ENCODE results near the gene TPST1. TPM values are rescaled to one million over a fixed set of nuclear protein-coding genes. Genes with fewer than 3 reads are reported as not detected.
"Not testable (repeated sequence)": the region's sequence is repeated elsewhere in the genome, so short reads cannot be mapped to it uniquely, and the experiment has no call there.

TPST1 gene
- total RNA-seq (2021), result 12.5 and 15.9 TPM in 2 replicates
- long read RNA-seq, transcript TPST1-201 (6 exons, 2,116 nt), result major isoform, 40 of 106 reads
- long read RNA-seq, partial matches to known transcripts, result 8 of 106 reads
- long read RNA-seq, other reads (novel, unspliced or antisense), result 57 of 106 reads

DNA sequence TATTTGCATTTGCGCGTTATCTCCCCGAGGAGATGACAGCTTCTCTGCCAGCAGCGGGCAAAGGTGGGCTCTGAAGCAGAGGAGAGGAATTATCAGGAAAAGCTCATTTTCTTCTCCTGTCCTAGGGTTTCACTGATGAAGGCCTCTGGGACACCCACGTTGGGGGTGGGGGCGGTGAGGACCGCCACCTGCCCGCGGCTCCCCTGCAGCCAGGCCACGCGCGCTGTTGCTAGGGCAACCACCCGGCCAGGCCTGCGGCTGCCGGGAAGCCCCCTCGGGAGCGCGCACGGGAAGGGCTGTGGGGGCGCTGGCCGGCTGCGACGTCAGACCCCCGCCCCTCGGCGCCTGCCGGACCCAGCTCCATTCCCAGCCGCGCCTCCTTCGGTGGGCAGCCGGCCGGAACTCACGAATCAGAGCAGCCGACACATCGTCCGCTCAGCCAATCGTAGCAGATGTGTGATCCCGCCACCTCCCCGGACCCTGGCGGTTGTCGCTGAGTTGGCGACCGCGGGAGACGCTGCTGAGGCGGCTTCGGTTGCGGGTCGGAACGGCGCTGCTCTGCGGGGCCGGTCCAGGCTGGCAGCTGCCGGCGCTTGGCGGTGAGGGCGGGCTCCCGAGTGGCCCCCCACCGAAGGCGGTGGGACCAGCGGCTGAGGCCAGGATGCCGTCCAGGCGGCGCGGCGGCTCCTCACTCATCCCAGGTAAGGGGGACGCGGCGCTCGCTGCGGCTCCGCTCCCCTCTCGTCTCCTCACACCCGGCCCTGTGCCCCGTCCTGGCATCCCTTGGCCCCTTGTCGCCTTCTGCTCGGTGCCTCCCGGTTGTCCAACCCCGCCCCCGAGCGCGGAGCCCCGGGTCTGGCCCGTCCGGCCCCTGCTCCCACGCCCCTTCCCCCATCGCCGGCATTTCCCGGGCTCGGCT lies at the start of gene TPST1:
TSS of gene TPST1 (plus strand) at position 513 of the 919 bp plus-strand sequence. CDS start 35,092 bp downstream, outside the sequence.
- H3K79me2 ChIP-seq (ENCODE audit: insufficient read depth, low read length), result no peaks in the 10 kb centered on the region
- H2BK12ac ChIP-seq (ENCODE audit: insufficient read length, low read depth, low read length), result no peak within 1 kb of the TSS
- no peak within 1 kb of the TSS for H2AK5ac ChIP-seq (ENCODE audit: insufficient read length, low read length)
- H3K56ac ChIP-seq (ENCODE audit: insufficient read length, low read depth, low read length), result no peak within 1 kb of the TSS
- H3K23ac ChIP-seq (ENCODE audit: insufficient read length, low read depth, low read length), result no peak within 1 kb of the TSS
- H4K8ac ChIP-seq (replicated peaks; ENCODE audit: insufficient read length, low read depth, low read length), result no peak within 1 kb of the TSS
- peaks cover 0 to 5% (median under 1%) of the 10 kb centered on the region in 3 experiments; a peak in 1 of 7 replicates for H3K36me3 Mint-ChIP-seq (ENCODE audit: insufficient read depth in 1 of 3, low read depth in 3 of 3)
- no peak within 1 kb of the TSS for H2BK20ac ChIP-seq (ENCODE audit: low read depth, low read length, poor library complexity, severe bottlenecking)
- peaks cover 0 to 3% of the 10 kb centered on the region in 2 experiments; a peak in 2 of 5 replicates for H3K9me3 Mint-ChIP-seq
- peak within 1 kb of the TSS; percentile 82 for H3K9ac ChIP-seq (ENCODE audit: extremely low read depth, insufficient read length, low read length)
- H3T11ph ChIP-seq (ENCODE audit: low read length), result no peak within 1 kb of the TSS
- no peak within 1 kb of the TSS for H2BK5ac ChIP-seq (ENCODE audit: insufficient read length, low read length)
- no peak within 1 kb of the TSS for H2BK15ac ChIP-seq (ENCODE audit: low read depth, low read length)
- no peak within 1 kb of the TSS for H2BK120ac ChIP-seq (ENCODE audit: low read depth, low read length, poor library complexity, severe bottlenecking)
- H4K5ac ChIP-seq (ENCODE audit: insufficient read length, low read depth, low read length), result no peak within 1 kb of the TSS
- H4K20me1 ChIP-seq (ENCODE audit: control insufficient read depth, insufficient read depth, insufficient read length), result no peaks in the 10 kb centered on the region
- no peak within 1 kb of the TSS for H3K27ac ChIP-seq (ENCODE audit: insufficient read length, low read depth, low read length)
- peak within 1 kb of the TSS; percentile 71 for H3K4me2 ChIP-seq (ENCODE audit: insufficient read depth, insufficient read length, low read length)
- WGBS (ENCODE audit: extremely low coverage, insufficient read length, low lambda C conversion rate), result no CpG with 5 or more reads among the region's 90 CpGs
- no peaks in the 10 kb centered on the region for H3K9me3 ChIP-seq (ENCODE audit: control insufficient read depth, low read depth, low read length)
- H3K23me2 ChIP-seq (ENCODE audit: insufficient read length, low read depth, low read length, poor library complexity, severe bottlenecking), result peaks cover 5% of the 10 kb centered on the region
- no peaks in the 10 kb centered on the region for H3K79me1 ChIP-seq (ENCODE audit: insufficient read depth, low read depth, low read length, poor library complexity, severe bottlenecking)
- no peak within 1 kb of the TSS for H2AFZ ChIP-seq (ENCODE audit: low read length)
- H3K18ac ChIP-seq (ENCODE audit: insufficient read length, low read depth, low read length), result peak within 1 kb of the TSS; percentile 28
- peak; percentile 97 for DNase-seq
- H3K4me1 Mint-ChIP-seq, result peaks cover 13 to 17% of the 10 kb centered on the region in 2 experiments
- no peak within 1 kb of the TSS for H3K4ac ChIP-seq (ENCODE audit: low read depth, low read length)
- no peak within 1 kb of the TSS for H4K91ac ChIP-seq (ENCODE audit: insufficient read length, low read depth, low read length)
- H3K27me3 Mint-ChIP-seq (ENCODE audit: low read depth), result peaks cover 25% of the 10 kb centered on the region
- H3K27ac Mint-ChIP-seq, result peak within 1 kb of the TSS in 2 of 3 experiments; percentile 93 to 99; a peak in 4 of 7 replicates
- peak within 1 kb of the TSS; percentile 94 to 96 for H3K4me3 Mint-ChIP-seq
- no peaks in the 10 kb centered on the region; the same call in 1 of the 2 replicates for H3K4me1 ChIP-seq (ENCODE audit: insufficient read depth, low read length)
- TF ChIP-seq, protein P1, sequence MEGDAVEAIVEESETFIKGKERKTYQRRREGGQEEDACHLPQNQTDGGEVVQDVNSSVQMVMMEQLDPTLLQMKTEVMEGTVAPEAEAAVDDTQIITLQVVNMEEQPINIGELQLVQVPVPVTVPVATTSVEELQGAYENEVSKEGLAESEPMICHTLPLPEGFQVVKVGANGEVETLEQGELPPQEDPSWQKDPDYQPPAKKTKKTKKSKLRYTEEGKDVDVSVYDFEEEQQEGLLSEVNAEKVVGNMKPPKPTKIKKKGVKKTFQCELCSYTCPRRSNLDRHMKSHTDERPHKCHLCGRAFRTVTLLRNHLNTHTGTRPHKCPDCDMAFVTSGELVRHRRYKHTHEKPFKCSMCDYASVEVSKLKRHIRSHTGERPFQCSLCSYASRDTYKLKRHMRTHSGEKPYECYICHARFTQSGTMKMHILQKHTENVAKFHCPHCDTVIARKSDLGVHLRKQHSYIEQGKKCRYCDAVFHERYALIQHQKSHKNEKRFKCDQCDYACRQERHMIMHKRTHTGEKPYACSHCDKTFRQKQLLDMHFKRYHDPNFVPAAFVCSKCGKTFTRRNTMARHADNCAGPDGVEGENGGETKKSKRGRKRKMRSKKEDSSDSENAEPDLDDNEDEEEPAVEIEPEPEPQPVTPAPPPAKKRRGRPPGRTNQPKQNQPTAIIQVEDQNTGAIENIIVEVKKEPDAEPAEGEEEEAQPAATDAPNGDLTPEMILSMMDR (conservative IDR thresholded peaks at IDR 0.05), result peak; percentile 66
- peak within 1 kb of the TSS; percentile 77 for H3K14ac ChIP-seq (ENCODE audit: insufficient read depth, low read length)
- H3K27me3 ChIP-seq (ENCODE audit: insufficient read depth, low read length), result no peaks in the 10 kb centered on the region

DNA sequence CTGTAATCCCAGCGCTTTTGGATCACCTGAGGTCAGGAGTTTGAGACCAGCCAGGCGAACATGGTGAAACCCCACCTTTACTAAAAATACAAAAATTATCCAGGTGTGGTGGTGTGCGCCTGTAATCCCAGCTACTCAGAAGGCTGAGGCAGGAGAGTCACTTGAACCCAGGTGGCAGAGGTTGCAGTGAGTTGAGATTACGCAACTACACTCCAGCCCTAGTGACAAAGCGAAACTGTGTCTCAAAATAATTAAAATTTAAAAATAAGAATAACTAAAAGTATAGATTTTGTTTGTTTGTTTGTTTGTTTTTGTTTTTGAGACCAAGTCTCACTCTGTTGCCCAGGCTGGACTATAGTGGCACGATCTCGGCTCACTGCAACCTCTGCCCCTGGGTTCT lies 49.1 kb upstream of the TPST1 start:
- not testable (repeated sequence) for H3K56ac ChIP-seq (ENCODE audit: insufficient read length, low read depth, low read length); H3K79me1 ChIP-seq (ENCODE audit: insufficient read depth, low read depth, low read length, poor library complexity, severe bottlenecking); H3K18ac ChIP-seq (ENCODE audit: insufficient read length, low read depth, low read length); H3K4me1 ChIP-seq (ENCODE audit: insufficient read depth, low read length); H3K27ac Mint-ChIP-seq; H2BK5ac ChIP-seq (ENCODE audit: insufficient read length, low read length); H2AK5ac ChIP-seq (ENCODE audit: insufficient read length, low read length); H3K4me2 ChIP-seq (ENCODE audit: insufficient read depth, insufficient read length, low read length); H2BK120ac ChIP-seq (ENCODE audit: low read depth, low read length, poor library complexity, severe bottlenecking); H3K27me3 Mint-ChIP-seq (ENCODE audit: low read depth); H3K79me2 ChIP-seq (ENCODE audit: insufficient read depth, low read length); H4K91ac ChIP-seq (ENCODE audit: insufficient read length, low read depth, low read length); H3K9me3 Mint-ChIP-seq; H3K9ac ChIP-seq (ENCODE audit: extremely low read depth, insufficient read length, low read length); H2BK12ac ChIP-seq (ENCODE audit: insufficient read length, low read depth, low read length); H2BK15ac ChIP-seq (ENCODE audit: low read depth, low read length); H3K23me2 ChIP-seq (ENCODE audit: insufficient read length, low read depth, low read length, poor library complexity, severe bottlenecking); H2AFZ ChIP-seq (ENCODE audit: low read length); H2BK20ac ChIP-seq (ENCODE audit: low read depth, low read length, poor library complexity, severe bottlenecking); H3K4me3 Mint-ChIP-seq; H4K20me1 ChIP-seq (ENCODE audit: control insufficient read depth, insufficient read depth, insufficient read length); H4K8ac ChIP-seq (replicated peaks; ENCODE audit: insufficient read length, low read depth, low read length); H3K27me3 ChIP-seq (ENCODE audit: insufficient read depth, low read length); H4K5ac ChIP-seq (ENCODE audit: insufficient read length, low read depth, low read length); H3K9me3 ChIP-seq (ENCODE audit: control insufficient read depth, low read depth, low read length); H3K27ac ChIP-seq (ENCODE audit: insufficient read length, low read depth, low read length); H3K4ac ChIP-seq (ENCODE audit: low read depth, low read length); DNase-seq; H3K14ac ChIP-seq (ENCODE audit: insufficient read depth, low read length); H3K23ac ChIP-seq (ENCODE audit: insufficient read length, low read depth, low read length); H3T11ph ChIP-seq (ENCODE audit: low read length)
- Mint-ChIP-seq H3K4me1 (peaks cover 12 to 20% of the 10 kb centered on the region in 2 experiments), H3K36me3 (ENCODE audit: insufficient read depth in 1 of 3, low read depth in 3 of 3) (peaks cover 34 to 52% (median 40%) of the 10 kb centered on the region in 3 experiments)
- WGBS (ENCODE audit: extremely low coverage, insufficient read length, low lambda C conversion rate), result no CpG with 5 or more reads among the region's 7 CpGs
